NT2/D1 (cell line): ENCODE measurements around the gene OR14A2.
"Not testable (repeated sequence)": the region's sequence is repeated elsewhere in the genome, so short reads cannot be mapped to it uniquely, and the experiment has no call there.

ENCODE experiments used
- DNase-seq: peaks from one replicate; pipeline ENCODE4 v3.0.0-alpha.2; 2011; ENCODE audit warnings: low read depth, low spot score
- H3K27me3 ChIP-seq: 2 replicates; pipeline ENCODE4 v1.6.0; 2011; ENCODE audit warnings: mild to moderate bottlenecking; ENCODE audit not compliant: insufficient read length, insufficient read depth
- H3K36me3 ChIP-seq: 2 replicates; pipeline ENCODE4 v1.6.1; 2011; ENCODE audit warnings: mild to moderate bottlenecking, low read length, mixed read lengths; ENCODE audit not compliant: insufficient read depth, insufficient read length
- H3K4me1 ChIP-seq: 2 replicates; pipeline ENCODE4 v1.5.1; 2011; ENCODE audit not compliant: insufficient read depth, insufficient read length
- H3K4me3 ChIP-seq: 2 replicates; pipeline ENCODE4 v1.5.1; 2011; ENCODE audit warnings: low read depth; ENCODE audit not compliant: insufficient read length
- H3K9ac ChIP-seq: 2 replicates; pipeline ENCODE4 v1.6.0; 2011; ENCODE audit warnings: low read depth; ENCODE audit not compliant: insufficient read length
- H3K9me3 ChIP-seq: 2 replicates; pipeline ENCODE4 v1.5.1; 2011; ENCODE audit warnings: mild to moderate bottlenecking, low read length; ENCODE audit not compliant: insufficient read depth
- SUZ12 ChIP-seq: IDR thresholded peaks from 2 replicates; pipeline ENCODE4 v1.6.1; 2011; ENCODE audit not compliant: insufficient read length, insufficient read depth; ENCODE audit errors: extremely low read depth
- YY1 ChIP-seq: IDR thresholded peaks from 2 replicates; pipeline ENCODE4 v1.6.1; 2011; ENCODE audit not compliant: insufficient read length, insufficient read depth
- ZNF274 ChIP-seq: IDR thresholded peaks from 2 replicates; pipeline ENCODE4 v1.6.1; 2011; ENCODE audit warnings: mild to moderate bottlenecking, low read depth, low read length

The OR14A2 gene

DNA sequence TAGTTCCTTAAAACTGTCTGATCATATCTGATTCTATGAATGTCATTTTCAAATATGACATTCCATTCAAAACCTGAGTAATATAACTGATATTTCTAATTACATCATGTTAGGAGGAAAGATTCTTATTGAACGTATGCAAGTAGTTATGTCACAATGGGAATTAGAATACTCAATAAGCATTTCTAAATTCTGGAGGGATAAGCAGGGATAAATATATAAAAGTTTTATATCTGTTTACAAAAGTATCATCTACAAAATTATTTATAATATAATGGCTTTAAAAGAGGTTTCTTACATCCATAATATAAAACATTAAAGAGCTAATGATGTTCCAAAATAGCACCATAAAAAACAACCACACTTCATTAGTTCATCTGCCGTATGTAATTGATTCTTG lies at the start of gene OR14A2:
TSS of gene OR14A2 (minus strand) at position 101 of the 400 bp plus-strand sequence.
- DNase-seq: no peak
- no peak within 1 kb of the TSS for H3K4me3 ChIP-seq
- H3K9me3 ChIP-seq: no peaks in the 10 kb centered on the region; the same call in 1 of the 2 replicates
- no peaks in the 10 kb centered on the region for H3K4me1 ChIP-seq
- TF ChIP-seq YY1: no peak
- no peak for TF ChIP-seq ZNF274
- no peak for TF ChIP-seq SUZ12
- H3K27me3 ChIP-seq: no peaks in the 10 kb centered on the region
- no peaks in the 10 kb centered on the region for H3K36me3 ChIP-seq
- H3K9ac ChIP-seq: no peak within 1 kb of the TSS

GRCh38 chr1:247797518-247797917 lies 49.6 kb upstream of the OR14A2 start:
- TF ChIP-seq ZNF274: no peak
- TF ChIP-seq SUZ12: no peak
- no peak for DNase-seq
- Histone ChIP-seq H3K9me3 (peaks cover 21% of the 10 kb centered on the region), H3K4me1 (no peaks in the 10 kb centered on the region), H3K36me3 (no peaks in the 10 kb centered on the region), H3K4me3 (no peak overlapping the region), H3K9ac (no peak overlapping the region), H3K27me3 (no peaks in the 10 kb centered on the region)

DNA sequence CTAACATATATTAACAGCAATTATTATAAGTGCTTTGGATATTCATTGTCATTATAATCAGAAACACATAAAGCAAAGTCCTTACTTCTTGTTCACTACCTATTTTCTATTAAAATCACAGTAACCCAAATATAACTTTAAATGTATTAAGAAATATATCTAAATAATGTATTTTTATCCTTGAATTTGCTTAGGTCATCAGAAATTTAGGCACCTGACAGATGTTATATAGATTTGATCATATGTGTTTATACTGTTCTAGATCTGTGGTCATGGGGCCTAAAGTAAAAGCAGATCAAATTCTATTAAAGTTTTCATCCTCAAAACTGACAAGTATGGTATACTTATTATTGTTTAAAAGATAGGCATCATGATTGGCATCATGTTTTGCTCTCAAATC lies 21.7 kb upstream of the OR14A2 start:
- DNase-seq: no peak
- H3K36me3 ChIP-seq: no peaks in the 10 kb centered on the region
- TF ChIP-seq YY1: no peak
- TF ChIP-seq SUZ12: no peak
- TF ChIP-seq ZNF274: no peak
- H3K27me3 ChIP-seq: no peaks in the 10 kb centered on the region
- H3K4me3 ChIP-seq: no peak overlapping the region
- H3K9ac ChIP-seq: no peak overlapping the region
- no peaks in the 10 kb centered on the region for H3K9me3 ChIP-seq
- H3K4me1 ChIP-seq: no peaks in the 10 kb centered on the region

GRCh38 chr1:247760456-247760855 lies 12.5 kb upstream of the OR14A2 start, which contains the start of gene OR1C1:
TSS of gene OR1C1 (minus strand) at chr1:247760556. CDS start at chr1:247758406, 2,150 bp downstream.
- Histone ChIP-seq H3K27me3 (no peaks in the 10 kb centered on the region), H3K4me1 (no peaks in the 10 kb centered on the region), H3K36me3 (no peaks in the 10 kb centered on the region), H3K9ac (no peak within 1 kb of the TSS), H3K9me3 (no peaks in the 10 kb centered on the region), H3K4me3 (no peak within 1 kb of the TSS)
- no peak for DNase-seq
- no peak for TF ChIP-seq ZNF274
- no peak for TF ChIP-seq SUZ12
- no peak for TF ChIP-seq YY1

DNA sequence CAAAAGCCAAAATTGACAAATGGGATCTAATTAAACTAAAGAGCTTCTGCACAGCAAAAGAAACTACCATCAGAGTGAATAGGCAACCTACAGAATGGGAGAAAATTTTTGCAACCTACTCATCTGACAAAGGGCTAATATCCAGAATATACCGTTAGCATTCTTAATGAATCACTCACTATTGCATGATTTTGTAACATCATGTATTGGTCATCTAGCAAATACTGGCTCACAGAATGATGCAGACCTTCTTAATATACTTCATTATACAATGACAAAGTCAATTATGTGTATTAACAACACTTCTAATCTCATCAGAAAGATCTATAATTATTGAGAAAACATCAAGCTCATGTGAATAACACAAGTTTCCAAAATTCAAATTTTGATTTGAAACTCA lies 6.4 kb upstream of the OR14A2 start:
- not testable (repeated sequence) for H3K36me3 ChIP-seq, H3K27me3 ChIP-seq, H3K9me3 ChIP-seq, DNase-seq, H3K9ac ChIP-seq, H3K4me1 ChIP-seq, H3K4me3 ChIP-seq

- Histone ChIP-seq H3K36me3 (no peaks in the 10 kb centered on the region), H3K9me3 (no peaks in the 10 kb centered on the region; the same call in 1 of the 2 replicates), H3K4me1 (no peaks in the 10 kb centered on the region), H3K4me3 (no peak overlapping the region), H3K27me3 (no peaks in the 10 kb centered on the region), H3K9ac (no peak overlapping the region)
- TF ChIP-seq YY1: no peak
- no peak for TF ChIP-seq SUZ12
- DNase-seq: no peak
Observed at GRCh38 chr1:247749870-247750269, 1.9 kb upstream of the OR14A2 start.

DNA sequence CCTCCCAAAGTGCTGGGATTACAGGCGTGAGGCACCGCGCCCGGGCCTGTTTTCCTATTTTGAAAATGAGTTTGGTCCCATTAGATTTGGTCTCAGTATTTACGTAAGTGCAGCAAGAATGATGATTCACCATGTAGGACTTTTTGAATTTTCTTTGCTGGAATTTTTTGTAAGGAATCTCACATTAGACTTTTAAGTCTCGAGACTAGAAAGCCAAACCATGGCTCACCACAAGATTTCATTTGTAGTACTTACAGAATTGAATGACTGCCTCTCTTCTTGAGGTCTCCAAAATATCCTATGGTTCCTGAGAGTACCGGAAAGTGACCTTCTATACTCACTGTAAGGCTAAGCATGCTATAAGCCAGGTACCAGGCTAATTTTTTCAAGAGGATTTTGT lies 325 bp downstream of the OR14A2 start:
- H3K9ac ChIP-seq: no peak overlapping the region
- no peaks in the 10 kb centered on the region for H3K36me3 ChIP-seq
- TF ChIP-seq SUZ12 (no peak), ZNF274 (no peak), YY1 (no peak)
- no peaks in the 10 kb centered on the region for H3K27me3 ChIP-seq
- no peaks in the 10 kb centered on the region; the same call in 1 of the 2 replicates for H3K9me3 ChIP-seq
- H3K4me3 ChIP-seq: no peak overlapping the region
- no peak for DNase-seq
- H3K4me1 ChIP-seq: no peaks in the 10 kb centered on the region

GRCh38 chr1:247746391-247746935 lies 1.5 kb downstream of the OR14A2 start:
- TF ChIP-seq ZNF274 (no peak), SUZ12 (no peak), YY1 (no peak)
- Histone ChIP-seq H3K36me3 (no peaks in the 10 kb centered on the region), H3K4me3 (no peak overlapping the region), H3K9me3 (no peaks in the 10 kb centered on the region; the same call in 1 of the 2 replicates), H3K4me1 (no peaks in the 10 kb centered on the region), H3K27me3 (no peaks in the 10 kb centered on the region), H3K9ac (no peak overlapping the region)
- DNase-seq: no peak

GRCh38 chr1:247742215-247742760 lies 5.7 kb downstream of the OR14A2 start:
- H3K4me3 ChIP-seq, H3K9ac ChIP-seq, DNase-seq, H3K36me3 ChIP-seq, H3K4me1 ChIP-seq, H3K27me3 ChIP-seq, H3K9me3 ChIP-seq: not testable (repeated sequence)
